Measurements from ENCODE around the gene PDE4A.
"Not testable (repeated sequence)": the region's sequence is repeated elsewhere in the genome, so short reads cannot be mapped to it uniquely, and the experiment has no call there.

Gene PDE4A

GRCh38 chr19:10404888-10405820 lies 15.2 kb upstream of the PDE4A start:
- TF ChIP-seq CTCF (conservative IDR thresholded peaks at IDR 0.05; ENCODE audit: low read depth, low read length): no peak
- peak; percentile 38 for DNase-seq (ENCODE audit: low read depth)
- H3K4me3 ChIP-seq (ENCODE audit: low read depth, low read length): peak overlapping the region; percentile 98

- TF ChIP-seq CTCF (conservative IDR thresholded peaks at IDR 0.05; ENCODE audit: low read depth, low read length): no peak
- DNase-seq (ENCODE audit: low read depth): no peak
- H3K4me3 ChIP-seq (ENCODE audit: low read depth, low read length): no peak overlapping the region
These were observed 14.1 kb upstream of the PDE4A start for GRCh38 chr19:10406191-10406590.

- no peak overlapping the region for H3K4me3 ChIP-seq (ENCODE audit: low read depth, low read length)
- DNase-seq (ENCODE audit: low read depth): no peak
- TF ChIP-seq CTCF (conservative IDR thresholded peaks at IDR 0.05; ENCODE audit: low read depth, low read length): no peak
These were observed 13.2 kb upstream of the PDE4A start for GRCh38 chr19:10407096-10407495.

- no peak overlapping the region for H3K4me3 ChIP-seq (ENCODE audit: low read depth, low read length)
- DNase-seq (ENCODE audit: low read depth): no peak
- no peak for TF ChIP-seq CTCF (conservative IDR thresholded peaks at IDR 0.05; ENCODE audit: low read depth, low read length)
These were observed 11.6 kb upstream of the PDE4A start for GRCh38 chr19:10408511-10409283.

GRCh38 chr19:10411224-10411623 lies 9.1 kb upstream of the PDE4A start:
- DNase-seq (ENCODE audit: low read depth); H3K4me3 ChIP-seq (ENCODE audit: low read depth, low read length): not testable (repeated sequence)

GRCh38 chr19:10412257-10412977 lies 7.9 kb upstream of the PDE4A start:
- H3K4me3 ChIP-seq (ENCODE audit: low read depth, low read length): no peak overlapping the region
- no peak for TF ChIP-seq CTCF (conservative IDR thresholded peaks at IDR 0.05; ENCODE audit: low read depth, low read length)
- no peak for DNase-seq (ENCODE audit: low read depth)

- no peak for DNase-seq (ENCODE audit: low read depth)
- no peak for TF ChIP-seq CTCF (conservative IDR thresholded peaks at IDR 0.05; ENCODE audit: low read depth, low read length)
- peak overlapping the region; percentile 68 for H3K4me3 ChIP-seq (ENCODE audit: low read depth, low read length)
These were observed 4.3 kb upstream of the PDE4A start for GRCh38 chr19:10416083-10416379.
